Measurements from ENCODE around the gene UCN.

UCN gene

GRCh38 chr2:27261241-27261925, 46.9 kb downstream of the UCN start:
- H3F3A ChIP-seq (ENCODE audit: control insufficient read depth, insufficient read depth), result no peaks in the 10 kb centered on the region
- H4K20me1 ChIP-seq (ENCODE audit: control insufficient read depth, insufficient read depth, low read depth, low read length), result no peaks in the 10 kb centered on the region
- no peaks in the 10 kb centered on the region for H3K36me3 ChIP-seq (ENCODE audit: control insufficient read depth, low read length)
- H3K27me3 ChIP-seq (ENCODE audit: control insufficient read depth, low read length), result peaks cover 69% of the 10 kb centered on the region
- no peaks in the 10 kb centered on the region for H3K9me2 ChIP-seq (replicated peaks; ENCODE audit: control insufficient read depth, low read length)
- peaks cover 33% of the 10 kb centered on the region for H3K4me1 ChIP-seq (ENCODE audit: control insufficient read depth, low read length)
- no peak overlapping the region for H3K27ac ChIP-seq (ENCODE audit: low read depth, low read length)
- no peak overlapping the region for H3K4me2 ChIP-seq (ENCODE audit: low read length)
- no peaks in the 10 kb centered on the region for H3K9me3 ChIP-seq (ENCODE audit: control insufficient read depth, insufficient read depth, low read length)
- H3K79me2 ChIP-seq (ENCODE audit: control insufficient read depth, low read length), result no peaks in the 10 kb centered on the region
- TF ChIP-seq CTCF (IDR thresholded peaks at IDR 0.05; ENCODE audit: low read depth, low read length, poor library complexity, severe bottlenecking) (no peak), EZH2phosphoT487 (IDR thresholded peaks at IDR 0.05; ENCODE audit: borderline replicate concordance, low read length) (no peak)
- H3K4me3 ChIP-seq (ENCODE audit: low read length), result no peak overlapping the region

GRCh38 chr2:27258051-27258450, 50.2 kb downstream of the UCN start:
- Histone ChIP-seq H3K4me2 (ENCODE audit: low read length) (no peak overlapping the region), H3K9me2 (replicated peaks; ENCODE audit: control insufficient read depth, low read length) (no peaks in the 10 kb centered on the region), H3K79me2 (ENCODE audit: control insufficient read depth, low read length) (no peaks in the 10 kb centered on the region), H3K36me3 (ENCODE audit: control insufficient read depth, low read length) (no peaks in the 10 kb centered on the region), H3K9me3 (ENCODE audit: control insufficient read depth, insufficient read depth, low read length) (no peaks in the 10 kb centered on the region), H3K4me1 (ENCODE audit: control insufficient read depth, low read length) (peaks cover 9% of the 10 kb centered on the region), H3K27ac (ENCODE audit: low read depth, low read length) (no peak overlapping the region), H3K4me3 (ENCODE audit: low read length) (no peak overlapping the region), H3F3A (ENCODE audit: control insufficient read depth, insufficient read depth) (no peaks in the 10 kb centered on the region), H3K27me3 (ENCODE audit: control insufficient read depth, low read length) (peaks cover 41% of the 10 kb centered on the region), H4K20me1 (ENCODE audit: control insufficient read depth, insufficient read depth, low read depth, low read length) (no peaks in the 10 kb centered on the region)
- no peak for TF ChIP-seq CTCF (IDR thresholded peaks at IDR 0.05; ENCODE audit: low read depth, low read length, poor library complexity, severe bottlenecking)
